Fibroblast of skin of scalp (primary cell): Measurements from ENCODE around the gene RERG.

Experiments used
- DNase-seq: peaks from one replicate; pipeline ENCODE4 v3.0.0-alpha.2; 2013

Gene RERG

DNA sequence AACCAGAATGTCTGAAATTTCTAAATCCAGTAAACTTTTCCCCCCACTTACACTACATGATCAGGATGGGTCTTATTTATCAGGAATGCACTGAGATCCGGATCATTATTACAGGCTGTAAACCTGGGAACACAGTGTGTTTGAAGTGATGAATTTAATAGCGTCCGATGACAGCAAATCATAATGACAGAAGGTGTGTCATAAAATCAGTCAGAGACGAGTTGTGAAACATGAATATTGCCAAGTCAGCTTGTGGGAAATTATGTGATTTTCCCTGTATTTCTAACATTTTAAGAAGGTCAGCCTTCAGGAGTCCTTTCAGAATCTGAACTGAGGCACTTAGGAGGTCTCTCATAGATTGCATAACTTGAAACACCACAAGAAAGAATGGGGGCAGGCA lies 36.7 kb downstream of the RERG start:
- DNase-seq, result no peak

DNA sequence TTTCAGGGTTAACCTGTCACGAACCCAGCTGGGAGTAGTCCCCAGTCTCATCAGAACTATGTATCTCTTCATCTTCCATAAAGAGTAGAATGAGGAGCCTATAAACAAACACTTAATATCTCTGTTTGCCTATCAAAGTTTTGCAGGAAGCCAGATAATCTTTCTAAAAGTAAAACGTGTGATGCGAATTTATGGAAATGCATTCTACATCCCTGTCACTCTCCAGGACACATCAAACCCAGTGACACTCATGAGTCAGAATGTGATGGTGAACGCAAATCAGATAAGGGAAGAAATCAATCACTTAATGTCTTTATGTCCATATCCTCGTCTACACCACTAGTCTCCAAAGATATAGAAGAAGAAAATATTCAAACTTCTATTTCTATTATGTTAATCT lies 37.4 kb downstream of the RERG start:
- DNase-seq, result no peak

DNA sequence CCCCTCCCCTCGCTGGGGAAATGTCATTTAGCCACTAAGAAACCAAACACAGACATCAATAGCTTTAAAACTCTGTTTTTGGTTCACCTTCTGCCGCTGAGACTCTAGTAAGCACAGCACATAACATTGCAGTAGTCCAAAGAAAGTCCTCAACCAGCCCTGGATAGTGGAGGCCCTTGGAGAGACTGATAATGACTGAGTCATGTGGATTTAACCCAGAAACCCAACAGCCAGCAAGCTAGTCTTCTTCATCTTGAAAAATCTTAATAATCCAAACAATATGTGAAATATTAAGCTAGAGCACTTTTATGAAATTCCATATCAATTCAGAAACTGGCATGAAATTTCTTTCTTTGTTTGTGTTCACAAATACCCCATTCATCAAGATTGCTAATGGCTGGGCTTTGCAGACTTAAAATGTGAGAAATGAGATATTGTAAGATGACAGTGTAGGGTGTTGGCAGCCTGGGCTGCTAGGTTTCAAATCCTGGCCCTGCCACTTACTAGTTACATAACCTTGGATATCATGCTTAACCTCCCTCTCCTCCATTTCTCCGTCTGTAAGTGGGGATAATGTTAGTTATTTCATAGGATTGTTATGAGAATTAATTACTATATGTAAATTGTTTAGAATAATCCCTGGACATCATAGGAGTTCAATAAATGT lies 40.1 kb downstream of the RERG start:
- DNase-seq, result peak; percentile 58

DNA sequence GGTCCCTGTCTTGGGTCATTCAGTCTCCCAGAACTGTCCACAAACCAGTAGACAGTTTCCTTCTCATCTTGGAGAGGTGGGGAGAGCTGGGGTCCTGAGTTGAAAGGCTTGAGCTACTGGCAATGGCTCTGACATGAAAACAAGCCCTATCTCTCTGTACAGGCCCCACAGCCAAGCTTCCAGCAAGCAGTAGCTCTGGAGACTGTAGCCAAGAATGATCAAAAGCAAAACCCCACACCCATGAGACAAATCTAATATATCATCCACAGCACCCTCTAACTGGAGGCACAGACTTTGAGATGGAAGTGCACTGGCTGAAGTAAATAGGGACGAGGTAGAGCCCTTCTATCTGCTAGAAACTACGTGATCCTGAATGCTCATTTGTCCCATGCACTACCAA lies 40.9 kb downstream of the RERG start:
- DNase-seq, result no peak

DNA sequence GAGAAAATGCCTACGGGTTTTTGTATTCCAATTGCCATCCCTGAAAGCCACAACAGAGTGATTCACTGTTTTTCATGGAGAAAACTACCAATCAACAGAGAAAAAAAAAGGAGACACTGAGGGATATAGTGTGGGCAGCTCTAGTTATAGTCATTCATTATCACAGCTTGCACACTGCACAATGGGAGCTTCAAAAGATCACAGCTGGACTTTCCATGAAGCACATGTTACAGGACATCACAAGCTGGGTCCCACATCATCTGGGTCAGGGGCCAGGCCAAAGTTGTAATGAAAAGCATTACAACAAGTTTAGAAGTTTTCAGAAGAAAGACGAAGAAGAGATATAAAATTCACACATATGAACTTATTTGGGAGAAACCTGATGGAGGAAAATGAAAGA lies 41.5 kb downstream of the RERG start:
- DNase-seq, result no peak

DNA sequence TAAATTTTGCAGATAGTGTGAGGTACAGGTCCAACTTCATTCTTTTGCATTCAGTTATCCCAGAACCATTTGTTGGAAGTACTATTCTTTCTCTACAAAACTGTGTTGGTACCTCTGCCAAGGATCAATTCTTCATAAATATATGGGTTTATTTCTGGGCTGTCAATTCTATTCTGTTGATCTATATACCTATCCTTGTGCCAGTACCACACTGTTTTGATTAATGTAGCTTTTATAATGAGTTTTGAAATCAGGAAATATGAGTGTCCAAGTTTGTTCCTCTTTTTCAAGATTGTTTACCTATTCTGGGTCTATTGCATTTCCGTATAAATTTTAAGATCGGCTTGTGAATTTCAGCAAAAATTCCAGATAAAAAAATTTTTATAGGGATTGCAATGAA lies 48.1 kb downstream of the RERG start:
- DNase-seq, result no peak

DNA sequence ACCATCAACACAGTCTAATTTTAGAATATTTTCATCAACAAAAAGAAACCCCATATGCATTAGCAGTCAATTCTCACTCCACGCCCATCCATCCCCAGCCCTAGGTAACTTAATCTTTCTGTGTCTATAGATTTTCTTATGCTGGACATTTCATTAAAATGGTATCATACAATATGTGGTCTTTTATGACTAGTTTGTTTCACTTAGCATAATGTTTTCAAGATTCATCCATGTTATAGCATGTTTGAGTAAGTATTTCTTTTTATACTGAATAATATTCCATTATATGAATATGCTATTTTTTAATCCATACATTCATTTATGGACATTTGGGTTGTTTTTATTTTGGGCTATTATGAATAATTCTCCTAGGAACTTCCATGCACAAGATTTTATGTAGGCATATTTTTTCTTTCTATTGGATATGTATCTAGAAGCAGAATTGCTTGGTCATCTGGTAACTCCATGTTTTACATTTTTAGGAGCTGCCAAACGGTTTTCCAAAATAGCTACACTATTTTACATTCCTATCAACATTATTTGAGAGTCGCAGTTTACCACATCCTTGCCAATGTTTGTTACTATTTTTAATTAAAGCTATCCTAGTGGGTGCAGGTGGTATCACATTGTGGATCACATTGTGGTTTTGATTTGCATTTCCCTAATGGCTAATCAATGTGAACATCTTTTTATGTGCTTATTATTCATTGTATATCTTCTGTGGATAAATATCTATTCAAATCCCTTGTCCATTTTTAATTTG lies 49.0 kb downstream of the RERG start:
- DNase-seq, result no peak

DNA sequence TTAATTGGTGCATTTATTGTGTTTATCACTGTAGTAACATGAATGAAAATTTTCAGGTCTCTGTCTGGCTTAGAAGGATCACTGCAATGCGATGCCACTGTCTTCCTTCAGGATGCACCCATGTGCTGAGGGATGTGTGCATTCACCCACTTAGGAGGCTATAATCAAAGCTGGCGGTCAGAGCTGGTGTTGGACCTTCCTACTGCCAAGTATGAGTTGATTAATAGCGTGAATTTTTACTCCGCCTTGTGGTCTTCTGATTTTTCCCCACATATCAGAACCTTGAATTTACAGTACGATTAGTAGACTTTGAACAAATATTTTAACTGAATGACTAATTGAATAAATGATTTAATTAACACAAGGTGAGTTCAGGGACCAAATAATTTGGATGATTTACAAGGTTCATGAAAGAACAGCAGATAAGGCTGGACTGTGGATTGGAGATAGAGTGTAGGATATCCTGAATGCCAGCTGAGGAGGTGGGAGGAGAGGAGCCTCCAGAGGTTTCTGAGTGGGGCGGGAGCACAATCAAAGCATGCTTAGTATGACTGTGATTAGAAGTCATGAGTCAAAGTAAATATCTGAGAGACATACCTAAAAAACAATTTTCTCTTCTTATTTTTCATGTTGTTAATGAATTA lies 50.1 kb downstream of the RERG start:
- no peak for DNase-seq

DNA sequence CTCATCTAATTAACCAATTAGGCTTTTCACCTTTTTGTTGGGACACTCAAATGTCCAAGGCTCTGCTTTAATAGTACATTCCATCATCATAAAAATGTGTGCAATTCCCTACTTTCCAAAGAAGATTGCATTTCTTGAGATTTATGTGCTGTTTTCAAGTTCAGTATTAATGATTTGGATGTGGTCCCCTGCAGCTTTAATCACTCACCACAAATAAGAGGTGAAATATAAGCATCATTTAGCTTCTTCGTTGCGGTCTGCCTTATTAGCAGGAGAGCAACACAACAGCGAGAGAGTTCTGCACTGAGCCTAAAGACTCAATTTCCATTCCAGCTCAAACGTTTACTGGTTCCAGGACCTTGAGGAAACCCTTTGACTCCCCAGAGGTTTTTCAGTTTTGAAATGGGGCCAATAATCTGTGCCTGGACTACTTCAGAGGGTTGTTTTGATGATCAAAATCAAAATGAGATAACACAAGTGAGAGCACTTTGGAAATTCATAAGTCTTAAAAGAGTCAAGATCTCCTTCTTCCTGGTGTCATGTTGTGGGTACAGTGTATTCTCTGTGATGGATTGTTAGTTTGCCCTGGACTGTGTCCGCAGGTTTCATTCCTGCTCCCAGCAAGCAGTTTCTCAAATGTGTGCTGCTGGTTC lies 53.1 kb downstream of the RERG start:
- no peak for DNase-seq

DNA sequence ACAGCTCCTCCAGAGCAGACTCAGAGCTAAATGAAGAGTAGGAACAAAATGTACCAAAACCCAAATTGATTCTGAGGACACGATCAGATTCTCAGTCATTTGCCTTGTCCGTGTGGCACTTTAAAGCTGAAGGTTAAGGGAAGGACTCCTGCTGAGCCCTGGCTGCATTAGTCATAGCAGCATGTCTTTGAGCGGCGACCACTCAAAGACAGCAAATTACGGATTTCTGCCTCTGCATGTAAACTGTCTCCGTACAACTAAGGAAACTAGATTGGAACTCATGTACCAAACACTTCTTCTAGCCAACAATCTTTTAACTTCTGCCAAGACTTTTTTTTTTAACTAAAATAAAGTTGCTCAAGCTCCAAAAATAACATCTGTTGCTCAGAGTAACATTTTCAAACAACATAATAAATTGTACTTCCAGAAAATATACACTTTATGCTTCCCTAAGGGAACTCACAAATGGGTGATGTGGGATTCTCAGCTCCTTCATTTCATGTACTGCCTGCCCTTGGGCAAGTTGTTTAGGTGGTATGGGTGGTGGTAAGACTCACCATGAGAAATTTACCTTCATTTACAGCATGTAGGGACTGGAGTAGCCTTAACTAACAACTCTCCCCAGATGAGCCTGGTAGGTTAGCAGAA lies 56.1 kb downstream of the RERG start:
- peak; percentile 73 for DNase-seq

DNA sequence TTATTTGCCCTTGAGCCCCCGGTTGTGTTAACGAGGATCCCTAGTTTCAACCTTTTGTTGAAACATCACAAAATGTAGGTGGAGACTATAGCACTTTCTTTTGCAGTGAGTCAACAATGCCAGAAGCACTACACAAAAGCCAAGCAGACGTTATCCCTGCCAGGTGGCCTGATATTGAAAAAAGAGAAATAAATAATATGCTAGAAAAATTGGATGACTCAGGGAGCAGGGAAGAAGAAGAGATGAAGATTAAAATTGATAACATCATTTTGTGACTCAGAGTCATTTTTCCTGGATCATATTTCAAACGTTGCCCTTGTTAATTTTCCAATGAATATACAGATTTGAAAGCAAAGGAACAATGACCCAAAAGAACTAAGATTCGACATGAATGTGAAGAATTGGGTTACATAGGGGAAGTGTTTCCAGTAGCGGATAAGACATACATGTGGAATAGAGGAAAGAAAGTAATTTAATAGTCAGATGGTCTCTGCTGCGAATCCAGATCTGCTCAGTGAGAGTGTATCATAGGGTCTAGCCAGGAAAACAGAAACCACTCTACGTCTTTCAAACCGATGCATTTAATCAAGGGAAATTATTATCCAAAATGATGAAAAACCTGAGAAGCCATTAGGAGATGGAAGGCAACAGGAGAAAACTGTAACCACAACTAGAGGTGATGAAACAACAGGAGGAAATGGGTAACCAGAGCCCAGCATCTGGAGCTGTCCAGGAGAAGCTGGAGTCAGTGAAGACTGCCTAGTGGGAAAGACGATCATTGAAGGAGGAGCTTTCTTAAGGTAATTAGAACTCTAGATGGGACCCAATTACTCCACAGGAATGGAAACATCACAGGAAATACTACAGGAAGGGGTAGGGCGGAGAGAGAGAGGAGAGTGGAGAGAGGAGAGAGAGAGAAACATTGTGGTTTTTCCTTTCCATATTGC lies 57.9 kb downstream of the RERG start:
- DNase-seq, result peak; percentile 49

DNA sequence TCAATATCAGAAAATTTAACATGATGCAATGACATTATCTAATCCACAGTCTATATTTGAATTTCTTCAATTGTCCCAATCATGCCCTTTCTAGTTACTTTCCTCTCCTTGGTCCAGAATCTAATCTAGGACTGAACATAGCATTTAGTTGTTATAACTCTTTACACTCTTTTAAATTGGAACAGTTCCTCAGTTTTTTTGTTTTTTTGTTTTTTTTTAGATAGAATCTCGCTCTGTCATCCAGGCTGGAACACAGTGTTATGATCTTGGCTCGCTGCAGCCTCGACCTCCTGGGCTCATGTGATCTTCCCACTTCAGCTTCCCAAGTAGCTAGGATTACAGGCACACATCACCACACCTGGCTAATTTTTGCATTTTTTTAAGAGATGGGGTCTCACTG lies 63.1 kb downstream of the RERG start:
- no peak for DNase-seq

DNA sequence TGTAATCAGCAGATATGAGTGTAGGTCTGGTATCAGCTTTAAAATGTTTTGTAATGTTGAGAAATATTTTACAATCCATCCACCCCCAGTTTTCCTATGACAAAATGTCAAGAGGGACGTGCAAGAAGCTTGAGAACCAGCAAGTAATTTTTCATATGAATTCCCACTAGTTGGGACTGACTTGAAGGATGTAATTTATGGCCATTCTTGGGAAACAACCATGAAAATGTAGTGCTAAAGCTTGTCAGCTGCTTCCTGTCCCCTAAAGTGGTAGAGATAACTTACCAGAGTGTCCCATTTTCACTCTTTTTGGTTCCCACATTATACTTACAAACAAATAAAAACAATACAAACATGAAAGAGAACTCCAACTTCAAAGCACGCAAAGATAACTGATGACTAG lies 63.9 kb downstream of the RERG start:
- DNase-seq, result peak; percentile 9

DNA sequence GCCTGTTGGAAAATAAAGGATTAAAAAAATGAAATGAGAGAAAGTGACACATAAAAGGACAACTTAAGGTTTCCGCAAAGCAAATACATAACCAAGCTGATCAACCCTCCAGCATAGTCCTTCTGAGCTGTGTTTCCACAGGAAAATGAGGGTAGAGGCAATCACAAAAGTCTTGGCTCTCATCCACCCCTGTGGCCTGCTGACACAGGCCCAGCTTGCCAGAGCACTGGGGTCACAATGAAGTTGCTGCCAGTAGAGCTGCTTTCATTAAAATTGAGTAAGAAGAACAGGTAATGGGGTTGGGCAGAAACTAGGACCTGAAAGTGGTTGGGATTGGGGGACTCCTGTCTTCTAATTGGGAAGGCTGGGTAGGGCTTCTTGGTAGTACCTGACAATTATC lies 65.9 kb downstream of the RERG start:
- DNase-seq, result no peak

DNA sequence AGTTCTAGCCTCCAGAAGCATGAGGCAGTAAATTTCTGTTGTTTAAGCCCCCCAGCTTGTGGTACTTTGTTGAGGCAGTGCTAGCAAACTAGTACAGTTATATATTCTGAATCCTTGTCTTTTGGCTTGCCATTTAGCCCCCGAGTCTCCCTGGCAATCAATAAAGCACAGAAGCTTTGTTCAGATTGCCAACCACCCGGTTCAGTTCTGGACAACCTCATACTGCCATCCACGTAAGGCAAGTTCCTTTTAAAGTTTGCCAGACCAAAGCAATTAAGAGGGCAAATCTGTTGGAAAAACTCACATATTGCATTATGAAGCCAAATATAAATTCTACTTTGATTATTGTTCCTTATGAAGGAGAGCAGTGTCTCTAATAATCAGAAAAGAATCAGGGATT lies 67.1 kb downstream of the RERG start:
- DNase-seq, result no peak

DNA sequence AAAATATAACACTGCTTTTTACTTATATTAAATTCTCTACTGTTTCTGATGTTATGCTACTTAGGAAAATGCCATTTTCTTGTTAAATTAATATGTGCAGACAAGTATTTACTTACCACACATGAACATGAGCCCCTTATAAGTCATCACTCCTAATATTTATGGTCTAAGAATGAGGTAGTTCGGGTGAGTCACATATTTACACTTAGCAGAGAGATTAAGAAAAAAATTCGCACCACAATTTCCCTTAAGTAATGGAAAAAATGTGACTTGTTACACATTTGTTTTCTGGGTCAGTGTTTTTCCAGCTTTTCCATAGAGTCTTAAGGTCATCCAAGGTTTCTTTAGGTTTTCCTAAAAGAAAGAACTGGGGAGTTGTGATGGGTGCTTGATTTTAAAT lies 68.3 kb downstream of the RERG start:
- peak; percentile 91 for DNase-seq

DNA sequence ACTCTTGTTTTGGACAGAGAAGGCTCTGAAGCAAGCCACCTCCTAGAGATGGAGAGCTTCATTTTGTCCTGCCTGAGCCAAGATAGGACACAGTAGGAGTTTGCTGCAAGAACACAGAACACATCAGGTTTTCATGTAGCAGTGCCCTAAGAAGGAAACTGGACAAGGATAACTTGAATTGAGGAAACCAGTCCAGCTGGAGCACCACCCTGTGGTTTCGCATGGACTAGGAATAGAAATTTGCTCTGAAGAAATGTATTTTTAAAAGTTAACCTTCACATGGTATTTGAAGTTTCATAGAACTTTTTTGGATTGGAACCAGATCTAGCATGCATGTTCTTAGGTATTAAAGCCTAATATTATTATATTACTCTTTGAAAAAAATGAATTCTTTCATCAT lies 68.8 kb downstream of the RERG start:
- peak; percentile 53 for DNase-seq

DNA sequence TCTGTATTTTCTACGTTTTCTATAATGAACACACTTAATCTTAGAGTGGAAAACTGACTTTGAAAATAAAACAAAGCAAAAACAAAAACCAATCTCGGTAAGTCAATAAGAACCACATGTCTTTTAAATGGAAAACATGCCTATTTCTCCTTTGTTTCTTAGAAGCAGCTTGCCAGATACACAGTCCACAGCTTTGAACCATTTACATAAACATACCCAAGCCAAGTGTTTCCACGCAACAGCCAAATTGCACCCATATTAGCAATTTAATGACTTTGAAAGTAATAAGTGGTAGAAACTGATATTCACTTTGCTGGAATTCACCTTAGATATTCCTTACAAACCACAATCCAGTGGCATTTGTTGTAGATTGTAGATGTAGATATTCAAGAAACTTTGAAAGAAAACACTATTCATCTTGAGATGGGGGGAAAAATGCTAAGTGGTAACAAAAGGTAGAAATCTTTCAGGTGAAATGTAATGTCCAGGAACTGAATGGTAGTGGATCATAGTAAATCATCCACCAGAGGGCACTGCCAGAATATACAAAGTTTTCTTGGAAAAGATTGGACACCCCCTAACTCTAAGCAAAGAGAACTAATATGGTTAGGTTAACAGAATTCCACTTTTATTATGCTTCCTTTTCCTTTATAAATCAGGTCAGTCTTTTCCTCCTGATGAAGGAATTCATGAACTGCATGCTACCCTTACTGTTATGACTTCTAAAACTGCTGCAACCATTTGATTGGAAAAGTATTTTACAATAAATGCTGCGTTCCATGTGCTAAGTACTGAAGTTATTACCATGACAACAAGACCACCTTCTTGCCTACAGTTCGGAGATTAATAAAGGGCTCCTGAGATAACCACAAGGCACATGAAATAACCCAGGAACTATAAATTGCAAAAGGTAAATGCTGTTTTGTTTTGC lies 69.8 kb downstream of the RERG start:
- DNase-seq, result peak; percentile 51

DNA sequence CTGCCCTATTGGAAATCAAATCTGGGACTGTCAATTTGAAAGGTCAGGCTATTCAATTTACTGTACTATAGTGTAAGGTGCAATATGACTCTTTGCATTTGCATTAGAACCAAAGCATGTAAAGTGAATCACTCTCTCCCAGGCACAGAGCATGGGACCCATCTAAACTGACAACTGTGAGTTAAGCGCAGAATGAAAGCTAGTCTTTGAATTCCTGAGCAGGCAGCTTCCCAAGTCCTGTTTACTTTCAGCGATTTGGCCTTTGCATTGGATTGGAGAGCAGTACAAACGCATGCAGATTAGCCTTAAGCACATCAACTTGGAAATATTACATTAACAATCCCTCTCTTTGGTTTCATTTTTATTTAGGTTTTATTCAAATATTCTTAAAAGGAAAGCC lies 74.6 kb downstream of the RERG start:
- DNase-seq, result no peak

DNA sequence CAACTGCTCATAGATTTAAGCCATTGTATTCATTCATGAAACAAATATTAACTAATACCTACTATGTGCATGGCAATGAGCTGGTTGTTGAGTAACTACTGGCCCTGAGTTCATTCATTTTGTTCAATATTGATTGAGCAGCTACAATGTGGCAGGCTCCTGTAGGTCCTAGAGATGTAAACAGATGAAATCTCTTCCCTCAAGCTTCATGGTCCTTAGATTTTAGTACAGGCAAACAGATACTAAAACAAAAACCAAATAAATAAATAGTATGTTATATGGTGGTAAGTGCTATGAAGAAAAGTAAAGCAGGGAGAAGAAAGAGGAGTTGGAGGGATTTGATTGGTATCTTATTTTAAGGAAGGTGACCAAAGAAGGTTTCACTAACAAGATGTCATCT lies 77.8 kb downstream of the RERG start:
- DNase-seq, result no peak

DNA sequence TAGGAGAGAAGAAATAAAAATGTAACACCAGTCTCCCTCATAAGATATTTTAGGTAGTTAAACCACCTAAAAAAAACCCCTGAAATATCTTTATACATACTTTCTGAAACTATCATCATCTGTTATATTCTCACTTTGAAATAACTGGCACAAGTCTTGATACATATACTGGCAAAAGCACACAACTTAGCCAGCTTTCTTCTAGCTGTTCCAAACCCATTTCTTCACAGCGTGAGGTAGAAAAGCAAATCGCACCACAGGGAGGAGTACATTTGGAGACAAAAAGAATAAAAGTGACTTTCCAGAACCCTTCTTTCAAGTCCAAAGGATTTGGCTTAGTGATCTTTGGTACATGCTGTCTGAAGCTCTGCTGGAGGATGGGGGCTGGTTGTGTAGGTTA lies 78.5 kb downstream of the RERG start:
- no peak for DNase-seq
